GM19035 (cell line): ENCODE results near the gene TUBB4B.
"Not testable (repeated sequence)": the region's sequence is repeated elsewhere in the genome, so short reads cannot be mapped to it uniquely, and the experiment has no call there.

ENCODE experiments used
- ATAC-seq: cut with Tn5 transposase; IDR thresholded peaks from one replicate; pipeline ENCODE4 v1.9.1; 2021; ENCODE audit not compliant: unreplicated experiment

The TUBB4B gene

GRCh38 chr9:137235424-137236237 is 5.5 kb upstream of the TUBB4B start:
- ATAC-seq = no peak

GRCh38 chr9:137236238-137236935 is 4.7 kb upstream of the TUBB4B start:
- no peak for ATAC-seq

- ATAC-seq = no peak
These were observed 4.1 kb upstream of the TUBB4B start for GRCh38 chr9:137236936-137237421.

- ATAC-seq = no peak
These were observed 3.0 kb upstream of the TUBB4B start for GRCh38 chr9:137237759-137238726.

- ATAC-seq = not testable (repeated sequence)
These were observed 1.4 kb upstream of the TUBB4B start for GRCh38 chr9:137239541-137240200.

- peak; percentile 15 for ATAC-seq
These were observed 708 bp upstream of the TUBB4B start for GRCh38 chr9:137240318-137240840.

GRCh38 chr9:137241490-137242268 is 592 bp downstream of the TUBB4B start:
- ATAC-seq = no peak

- no peak for ATAC-seq
These were observed 1.4 kb downstream of the TUBB4B start for GRCh38 chr9:137242269-137243203.

- ATAC-seq = not testable (repeated sequence)
These were observed 2.2 kb downstream of the TUBB4B start for GRCh38 chr9:137243266-137243625.

- ATAC-seq = no peak
These were observed 2.8 kb downstream of the TUBB4B start for GRCh38 chr9:137243626-137244485.

- no peak for ATAC-seq
These were observed 3.7 kb downstream of the TUBB4B start for GRCh38 chr9:137244486-137245449.

- no peak for ATAC-seq
These were observed 4.6 kb downstream of the TUBB4B start for GRCh38 chr9:137245450-137246421.

- ATAC-seq = no peak
These were observed 6.2 kb downstream of the TUBB4B start for GRCh38 chr9:137247135-137247915.

- no peak for ATAC-seq
These were observed 6.8 kb downstream of the TUBB4B start for GRCh38 chr9:137247916-137248175.
